ENCODE data around the gene FBXL14. TPM values are rescaled to one million over a fixed set of nuclear protein-coding genes. Genes with fewer than 3 reads are reported as not detected.

Gene FBXL14
- polyA plus RNA-seq, 3 donors, result 6.2 to 9.8 (median 7.2) TPM

DNA sequence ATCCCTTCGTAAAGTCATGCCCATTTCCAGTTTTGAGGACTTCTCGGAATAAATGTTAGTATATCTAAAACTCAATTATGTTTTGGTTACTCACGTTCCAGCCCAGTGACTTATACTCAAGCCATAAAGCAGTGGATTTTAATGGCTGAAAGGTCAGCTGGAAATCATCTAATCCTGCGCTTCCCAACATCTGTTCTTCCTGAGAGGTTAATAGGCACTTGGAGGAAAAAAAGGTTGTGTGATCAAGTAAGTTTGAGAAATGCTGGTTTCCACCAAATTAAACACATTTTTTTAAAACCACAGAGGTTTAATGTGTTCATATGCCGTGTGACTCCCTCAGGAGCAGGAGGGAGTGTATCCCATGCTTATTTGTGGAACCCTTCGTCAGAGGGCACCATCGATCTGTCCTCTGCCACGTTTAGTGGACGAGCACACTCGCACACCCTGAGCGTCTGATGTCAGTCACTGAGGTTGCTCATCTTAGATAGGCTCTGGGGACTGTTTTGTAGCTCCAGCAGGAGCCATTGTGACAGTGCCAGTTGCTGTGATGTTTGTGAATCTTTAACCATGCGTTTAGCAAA lies 41.4 kb downstream of the FBXL14 start:
- Histone ChIP-seq H4K20me1 (ENCODE audit: insufficient read depth, low read length) (no peaks in the 10 kb centered on the region), H3K9ac (ENCODE audit: insufficient read depth, low read length, poor library complexity, severe bottlenecking) (no peak overlapping the region), H2AFZ (ENCODE audit: insufficient read depth, low read depth, low read length, poor library complexity, severe bottlenecking) (no peak overlapping the region), H3K4me2 (replicated peaks; ENCODE audit: extremely low read depth, low read length, poor library complexity, severe bottlenecking) (no peak overlapping the region), H3K4me1 (ENCODE audit: control insufficient read depth in 1 of 2, insufficient read depth in 2 of 2, low read length in 2 of 2) (no peaks in the 10 kb centered on the region), H3K9me3 (replicated peaks in 1 of 2; ENCODE audit: control insufficient read depth in 1 of 2, insufficient read depth in 1 of 2, low read length in 2 of 2) (peaks cover 8 to 13% of the 10 kb centered on the region in 2 donors), H3K27me3 (ENCODE audit: control insufficient read depth in 2 of 2, insufficient read depth in 2 of 2, low read length in 2 of 2) (no peaks in the 10 kb centered on the region), H3K36me3 (replicated peaks in 1 of 2; ENCODE audit: control insufficient read depth in 1 of 2, insufficient read depth in 2 of 2, low read length in 2 of 2) (no peaks in the 10 kb centered on the region), H3K79me2 (ENCODE audit: insufficient read depth, low read length) (no peaks in the 10 kb centered on the region), H3K4me3 (replicated peaks in 1 of 3; ENCODE audit: low read depth in 2 of 3, low read length in 3 of 3) (no peak overlapping the region), H3K27ac (ENCODE audit: low read depth in 1 of 2, low read length in 2 of 2) (no peak overlapping the region)
- Mint-ChIP-seq H3K4me3 (no peak overlapping the region), H3K9me3 (peaks cover 7 to 18% (median 11%) of the 10 kb centered on the region in 7 donors), H3K27me3 (ENCODE audit: low read depth in 3 of 3) (peaks cover 2 to 6% (median 3%) of the 10 kb centered on the region in 3 donors), H3K27ac (no peak overlapping the region), H3K36me3 (no peaks in the 10 kb centered on the region), H3K4me1 (peaks cover 5% of the 10 kb centered on the region)
- no peak for DNase-seq
- WGBS (ENCODE audit: insufficient coverage), result 87% methylated on average over 8 of the region's 12 CpGs
- intact Hi-C loops (cut with micrococcal nuclease), result no loop called here
- TF ChIP-seq, protein P1, sequence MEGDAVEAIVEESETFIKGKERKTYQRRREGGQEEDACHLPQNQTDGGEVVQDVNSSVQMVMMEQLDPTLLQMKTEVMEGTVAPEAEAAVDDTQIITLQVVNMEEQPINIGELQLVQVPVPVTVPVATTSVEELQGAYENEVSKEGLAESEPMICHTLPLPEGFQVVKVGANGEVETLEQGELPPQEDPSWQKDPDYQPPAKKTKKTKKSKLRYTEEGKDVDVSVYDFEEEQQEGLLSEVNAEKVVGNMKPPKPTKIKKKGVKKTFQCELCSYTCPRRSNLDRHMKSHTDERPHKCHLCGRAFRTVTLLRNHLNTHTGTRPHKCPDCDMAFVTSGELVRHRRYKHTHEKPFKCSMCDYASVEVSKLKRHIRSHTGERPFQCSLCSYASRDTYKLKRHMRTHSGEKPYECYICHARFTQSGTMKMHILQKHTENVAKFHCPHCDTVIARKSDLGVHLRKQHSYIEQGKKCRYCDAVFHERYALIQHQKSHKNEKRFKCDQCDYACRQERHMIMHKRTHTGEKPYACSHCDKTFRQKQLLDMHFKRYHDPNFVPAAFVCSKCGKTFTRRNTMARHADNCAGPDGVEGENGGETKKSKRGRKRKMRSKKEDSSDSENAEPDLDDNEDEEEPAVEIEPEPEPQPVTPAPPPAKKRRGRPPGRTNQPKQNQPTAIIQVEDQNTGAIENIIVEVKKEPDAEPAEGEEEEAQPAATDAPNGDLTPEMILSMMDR (IDR thresholded peaks at IDR 0.05), result no peak

DNA sequence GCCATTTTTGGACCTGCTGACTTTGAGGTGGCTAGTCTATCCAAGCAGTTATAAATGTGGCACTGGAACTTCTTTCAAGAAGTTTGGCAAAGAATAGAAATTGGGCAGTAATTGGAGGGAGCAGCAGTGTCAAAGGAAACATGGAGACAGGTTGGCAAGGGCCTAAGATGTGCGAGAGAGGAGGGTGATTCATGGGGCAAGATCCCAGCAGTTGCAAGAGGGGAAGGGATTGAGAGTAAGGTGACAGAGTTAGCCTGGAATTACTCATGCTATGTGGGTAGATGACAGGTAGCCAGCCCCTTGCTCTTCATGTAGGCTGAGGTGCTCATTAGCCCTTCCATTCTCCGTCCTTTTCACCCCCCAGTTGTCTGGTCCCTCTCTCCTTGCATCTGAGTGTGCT lies 42.2 kb downstream of the FBXL14 start:
- H3K27ac Mint-ChIP-seq, result peak overlapping the region in 1 of 7 donors; percentile 18
- H3K9me3 Mint-ChIP-seq, result peaks cover 7 to 18% (median 11%) of the 10 kb centered on the region in 7 donors
- H3K4me3 Mint-ChIP-seq, result no peak overlapping the region
- no peak for DNase-seq
- TF ChIP-seq, protein P1 (IDR thresholded peaks at IDR 0.05), result no peak
- Histone ChIP-seq H3K79me2 (ENCODE audit: insufficient read depth, low read length) (no peaks in the 10 kb centered on the region), H3K4me1 (ENCODE audit: control insufficient read depth in 1 of 2, insufficient read depth in 2 of 2, low read length in 2 of 2) (peaks cover 0 to 4% of the 10 kb centered on the region in 2 donors), H3K27ac (ENCODE audit: low read depth in 1 of 2, low read length in 2 of 2) (no peak overlapping the region), H3K27me3 (ENCODE audit: control insufficient read depth in 2 of 2, insufficient read depth in 2 of 2, low read length in 2 of 2) (no peaks in the 10 kb centered on the region), H3K36me3 (replicated peaks in 1 of 2; ENCODE audit: control insufficient read depth in 1 of 2, insufficient read depth in 2 of 2, low read length in 2 of 2) (no peaks in the 10 kb centered on the region), H3K9ac (ENCODE audit: insufficient read depth, low read length, poor library complexity, severe bottlenecking) (no peak overlapping the region), H3K4me3 (replicated peaks in 1 of 3; ENCODE audit: low read depth in 2 of 3, low read length in 3 of 3) (no peak overlapping the region), H4K20me1 (ENCODE audit: insufficient read depth, low read length) (no peaks in the 10 kb centered on the region), H3K9me3 (replicated peaks in 1 of 2; ENCODE audit: control insufficient read depth in 1 of 2, insufficient read depth in 1 of 2, low read length in 2 of 2) (peaks cover 8 to 13% of the 10 kb centered on the region in 2 donors), H3K4me2 (replicated peaks; ENCODE audit: extremely low read depth, low read length, poor library complexity, severe bottlenecking) (no peak overlapping the region), H2AFZ (ENCODE audit: insufficient read depth, low read depth, low read length, poor library complexity, severe bottlenecking) (no peak overlapping the region)
- no peaks in the 10 kb centered on the region for H3K36me3 Mint-ChIP-seq
- peaks cover 2 to 6% (median 3%) of the 10 kb centered on the region in 3 donors for H3K27me3 Mint-ChIP-seq (ENCODE audit: low read depth in 3 of 3)
- peaks cover 11% of the 10 kb centered on the region for H3K4me1 Mint-ChIP-seq
- intact Hi-C loops (cut with micrococcal nuclease), result no loop called here
- 100% methylated on average over 2 of the region's 2 CpGs for WGBS (ENCODE audit: insufficient coverage)

All from CD14-positive monocyte (primary cell).